BJ (cell line): ENCODE data around the gene ATF5. TPM values are rescaled to one million over a fixed set of nuclear protein-coding genes. Genes with fewer than 3 reads are reported as not detected.
"Not testable (repeated sequence)": the region's sequence is repeated elsewhere in the genome, so short reads cannot be mapped to it uniquely, and the experiment has no call there.

Experiments
- CTCF ChIA-PET: fragments of 350-600 bp; formaldehyde crosslinking; extraction: SDS; loops from one replicate; lab custom pipeline; 2021; ENCODE audit warnings: antibody characterized with exemption, inconsistent platforms; lab: Yijun Ruan, JAX
- POLR2A ChIA-PET: fragments of 300-600 bp; sonication (Branson Sonifier 250); formaldehyde crosslinking; extraction: SDS; loops from one replicate; lab custom pipeline; 2021; ENCODE audit warnings: antibody characterized with exemption; lab: Charles Lee
- DNase-seq: peaks from one replicate; pipeline ENCODE4 v3.0.0-alpha.2; 2011; ENCODE audit warnings: low read depth
- H3K27me3 ChIP-seq: 2 replicates; pipeline ENCODE4 v1.6.0; 2011; ENCODE audit warnings: low read length; ENCODE audit not compliant: control insufficient read depth, insufficient read depth
- H3K36me3 ChIP-seq: 2 replicates; pipeline ENCODE4 v1.5.1; 2011; ENCODE audit warnings: low read length; ENCODE audit not compliant: control insufficient read depth, insufficient read depth
- H3K4me3 ChIP-seq: 2 replicates; pipeline ENCODE4 v1.5.1; 2011; ENCODE audit warnings: low read depth, mild to moderate bottlenecking, control low read depth, low read length
- polyA plus RNA-seq: library from polyadenylated mRNA; depleted of rRNA; stranded (reverse); fragments of >200 nt; gene quantifications from 2 replicates; pipeline ENCODE4 v1.2.3, GENCODE V29; 2011
- TF ChIP-seq, protein P1 (sequence below): IDR thresholded peaks from 2 replicates; pipeline ENCODE4 v1.5.1; 2011; ENCODE audit warnings: low read depth, mild to moderate bottlenecking, control low read depth, inconsistent platforms, low read length, moderate library complexity; ENCODE audit not compliant: insufficient read depth

Gene ATF5
- polyA plus RNA-seq, 1 experiment, result 7.9 TPM

DNA sequence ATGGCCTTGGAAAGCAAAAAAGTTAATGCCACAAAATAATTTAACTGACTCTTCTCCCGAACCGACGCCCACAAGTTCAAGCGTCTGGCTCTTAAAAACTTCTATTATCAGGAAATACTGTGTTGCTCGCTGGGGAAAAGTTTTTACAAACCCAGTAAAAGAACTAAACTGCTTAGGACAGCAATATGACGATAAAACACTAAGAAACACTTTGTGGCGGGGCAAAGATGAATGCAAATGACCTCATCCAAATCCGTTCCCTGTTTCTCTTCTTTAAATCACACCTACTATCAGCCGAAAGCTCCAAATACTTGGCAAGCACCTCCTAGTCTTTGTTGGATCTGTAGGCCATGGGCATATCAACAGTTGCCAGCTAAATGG is 27.1 kb downstream of the ATF5 start:
- DNase-seq, result no peak
- POLR2A ChIA-PET, result no interaction called here
- TF ChIP-seq, protein P1, sequence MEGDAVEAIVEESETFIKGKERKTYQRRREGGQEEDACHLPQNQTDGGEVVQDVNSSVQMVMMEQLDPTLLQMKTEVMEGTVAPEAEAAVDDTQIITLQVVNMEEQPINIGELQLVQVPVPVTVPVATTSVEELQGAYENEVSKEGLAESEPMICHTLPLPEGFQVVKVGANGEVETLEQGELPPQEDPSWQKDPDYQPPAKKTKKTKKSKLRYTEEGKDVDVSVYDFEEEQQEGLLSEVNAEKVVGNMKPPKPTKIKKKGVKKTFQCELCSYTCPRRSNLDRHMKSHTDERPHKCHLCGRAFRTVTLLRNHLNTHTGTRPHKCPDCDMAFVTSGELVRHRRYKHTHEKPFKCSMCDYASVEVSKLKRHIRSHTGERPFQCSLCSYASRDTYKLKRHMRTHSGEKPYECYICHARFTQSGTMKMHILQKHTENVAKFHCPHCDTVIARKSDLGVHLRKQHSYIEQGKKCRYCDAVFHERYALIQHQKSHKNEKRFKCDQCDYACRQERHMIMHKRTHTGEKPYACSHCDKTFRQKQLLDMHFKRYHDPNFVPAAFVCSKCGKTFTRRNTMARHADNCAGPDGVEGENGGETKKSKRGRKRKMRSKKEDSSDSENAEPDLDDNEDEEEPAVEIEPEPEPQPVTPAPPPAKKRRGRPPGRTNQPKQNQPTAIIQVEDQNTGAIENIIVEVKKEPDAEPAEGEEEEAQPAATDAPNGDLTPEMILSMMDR, result no peak
- Histone ChIP-seq H3K27me3 (peaks cover 8% of the 10 kb centered on the region), H3K36me3 (no peaks in the 10 kb centered on the region), H3K4me3 (no peak overlapping the region)
- CTCF ChIA-PET, result interaction anchor here (5.1 kb wide), 1 partner anchor 19 kb away, joined by 22 read pairs; no protein-coding TSS in a partner anchor

DNA sequence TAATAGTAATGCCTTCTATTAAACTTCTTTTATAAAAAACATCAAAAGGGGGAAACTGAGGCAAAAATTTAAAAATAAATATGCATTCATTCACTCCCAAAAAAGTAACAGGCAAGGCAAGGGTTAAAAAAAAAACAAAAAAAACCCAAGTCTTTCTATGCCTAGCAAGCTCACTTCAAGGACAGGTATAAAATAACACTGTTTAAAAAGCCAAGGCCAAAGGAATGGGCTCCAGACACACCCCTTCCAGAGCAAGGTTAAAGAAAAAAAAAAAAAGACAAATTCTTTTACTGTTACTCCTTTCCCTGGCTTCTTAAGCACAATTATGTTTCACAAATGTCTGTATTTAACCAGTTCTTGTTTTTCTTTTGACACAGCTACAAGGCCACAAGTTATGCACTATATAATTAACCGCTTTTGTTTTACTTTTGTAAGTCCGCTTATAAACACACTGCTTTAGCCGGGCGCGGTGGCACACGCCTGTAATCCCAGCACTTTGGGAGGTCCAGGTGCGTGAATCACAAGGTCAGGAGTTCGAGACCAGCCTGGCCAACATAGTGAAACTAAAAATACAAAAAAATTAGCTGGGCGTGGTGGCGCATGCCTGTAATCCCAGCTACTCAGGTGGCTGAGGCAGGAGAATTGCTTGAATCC is 28.4 kb downstream of the ATF5 start:
- no peak for DNase-seq
- H3K27me3 ChIP-seq, result peaks cover 5% of the 10 kb centered on the region
- H3K36me3 ChIP-seq, result no peaks in the 10 kb centered on the region
- no peak overlapping the region for H3K4me3 ChIP-seq
- TF ChIP-seq, protein P1, result no peak
- ChIA-PET POLR2A (no interaction called here), CTCF (no interaction called here)

DNA sequence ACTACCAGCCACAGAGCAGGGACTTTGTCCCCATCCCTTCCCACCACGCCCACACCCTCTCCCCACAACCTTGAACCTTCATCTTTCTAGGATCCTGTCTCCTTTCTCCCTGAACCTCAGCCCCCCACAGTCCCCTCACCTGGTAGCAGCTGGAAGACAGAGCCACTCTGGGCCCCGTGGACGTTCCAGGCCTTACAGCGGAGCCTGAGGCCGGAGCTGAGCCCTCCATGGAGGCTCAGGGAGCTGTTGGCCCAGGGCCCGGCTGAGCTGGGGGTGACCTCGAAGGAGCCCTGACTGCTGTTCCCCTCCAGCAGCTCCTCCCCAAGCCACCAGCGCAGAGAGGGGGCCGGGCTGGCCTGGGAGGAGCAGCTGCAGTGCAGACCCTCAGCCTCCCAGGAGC is 29.1 kb downstream of the ATF5 start:
- H3K27me3 ChIP-seq, H3K36me3 ChIP-seq, CTCF ChIA-PET, H3K4me3 ChIP-seq, POLR2A ChIA-PET, DNase-seq: not testable (repeated sequence)

DNA sequence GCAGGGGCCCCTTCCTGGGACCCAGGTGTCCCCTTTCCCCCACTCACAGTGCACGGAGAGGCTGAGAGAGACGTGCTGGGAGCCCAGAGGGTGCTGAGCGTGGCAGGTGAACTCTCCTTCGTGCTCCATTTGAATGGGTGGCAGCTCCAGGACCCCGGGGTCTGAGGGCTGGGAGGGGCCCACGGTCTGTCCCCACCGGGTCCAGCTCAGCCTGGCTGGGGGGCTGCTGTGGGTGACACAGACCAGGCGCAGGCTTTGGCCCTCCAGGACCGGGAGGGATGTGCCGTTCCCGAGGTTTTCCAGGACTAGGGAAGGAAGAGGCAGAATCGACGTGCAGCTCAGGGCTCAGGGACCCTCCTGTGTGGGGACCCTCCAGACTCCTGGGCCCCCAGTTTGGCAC is 29.6 kb downstream of the ATF5 start:
- POLR2A ChIA-PET, H3K27me3 ChIP-seq, H3K4me3 ChIP-seq, DNase-seq, H3K36me3 ChIP-seq, CTCF ChIA-PET: not testable (repeated sequence)

DNA sequence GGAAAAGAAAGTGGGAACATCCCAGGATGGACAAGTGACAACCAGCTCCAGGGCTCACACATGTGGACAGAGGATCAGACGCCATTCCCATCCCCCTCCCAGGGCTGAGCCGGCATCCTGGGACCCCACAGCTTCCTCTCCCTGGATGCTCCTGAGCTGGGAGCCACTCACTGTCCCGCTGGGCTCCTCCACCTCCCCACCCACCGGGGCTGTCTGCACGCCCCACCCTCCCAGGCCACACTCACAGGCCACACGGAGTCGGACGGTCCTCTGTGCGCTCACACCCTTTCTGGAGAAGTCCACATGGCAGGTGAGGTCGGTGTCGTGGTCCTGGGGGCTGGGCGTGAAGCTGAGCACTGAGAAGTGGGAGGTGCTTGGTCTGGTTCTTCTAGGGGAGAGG is 30.9 kb downstream of the ATF5 start:
- H3K36me3 ChIP-seq, H3K4me3 ChIP-seq, H3K27me3 ChIP-seq, POLR2A ChIA-PET, CTCF ChIA-PET, DNase-seq: not testable (repeated sequence)

DNA sequence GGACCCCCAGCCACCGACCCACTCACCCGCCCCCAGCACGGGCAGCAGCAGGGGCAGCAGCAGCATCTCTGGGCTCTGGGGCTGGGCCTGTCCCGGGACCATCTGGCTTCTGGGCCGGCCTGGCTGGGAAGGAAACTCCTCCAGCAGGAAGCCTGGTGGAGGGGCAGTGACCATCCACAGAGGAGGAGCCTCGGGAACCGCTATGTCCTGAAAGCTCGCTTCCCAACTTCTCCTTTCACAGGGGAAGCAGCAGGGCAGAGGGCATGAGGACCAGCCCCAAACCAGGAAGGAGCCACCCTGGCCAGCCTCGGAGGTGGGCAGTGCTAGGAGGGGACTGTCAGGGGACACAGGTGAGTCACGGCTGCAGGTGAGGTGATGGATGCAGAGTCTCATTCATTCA is 32.0 kb downstream of the ATF5 start, which contains the start of gene SIGLEC11:
Gene SIGLEC11 (minus strand): TSS at position 193 of the 400 bp plus-strand sequence. CDS start 91 bp downstream, at position 102.
- DNase-seq, CTCF ChIA-PET, H3K36me3 ChIP-seq, H3K27me3 ChIP-seq, POLR2A ChIA-PET, H3K4me3 ChIP-seq: not testable (repeated sequence)

DNA sequence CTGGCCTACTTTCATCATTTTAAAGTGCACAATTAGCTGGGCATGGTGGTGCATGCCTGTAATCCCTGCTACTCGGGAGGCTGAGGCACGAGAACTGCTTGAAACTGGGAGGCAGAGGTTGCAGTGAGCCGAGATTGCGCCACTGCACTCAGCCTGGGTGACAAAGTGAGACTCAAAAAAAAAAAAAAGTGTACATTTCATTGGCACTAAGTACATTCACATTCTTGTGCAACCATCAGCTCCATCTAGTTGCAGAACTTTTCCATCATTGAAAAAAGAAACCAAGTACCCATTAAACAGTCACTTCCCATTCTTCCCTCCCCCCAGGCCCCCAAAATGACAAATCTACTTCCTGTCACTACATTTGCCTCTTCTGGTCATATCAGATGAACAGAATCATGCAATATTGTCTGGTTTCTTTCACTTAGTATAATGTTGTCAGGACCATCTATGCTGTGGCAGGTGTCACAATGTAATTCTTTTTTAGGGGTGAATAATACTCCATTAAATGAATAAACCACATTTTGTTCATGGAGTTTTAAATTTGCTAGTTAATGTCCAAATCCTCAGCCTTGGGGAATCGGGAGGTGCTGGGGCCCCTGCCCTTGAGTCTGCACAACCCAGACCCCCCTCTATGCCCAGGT is 39.4 kb downstream of the ATF5 start:
- no peaks in the 10 kb centered on the region for H3K27me3 ChIP-seq
- TF ChIP-seq, protein P1, result no peak
- no peak for DNase-seq
- ChIA-PET CTCF (interaction anchor here (0.9 kb wide), 2 partner anchors 14 to 30 kb away, joined by 3 read pairs; no protein-coding TSS in a partner anchor), POLR2A (no interaction called here)
- no peak overlapping the region for H3K4me3 ChIP-seq
- no peaks in the 10 kb centered on the region for H3K36me3 ChIP-seq

DNA sequence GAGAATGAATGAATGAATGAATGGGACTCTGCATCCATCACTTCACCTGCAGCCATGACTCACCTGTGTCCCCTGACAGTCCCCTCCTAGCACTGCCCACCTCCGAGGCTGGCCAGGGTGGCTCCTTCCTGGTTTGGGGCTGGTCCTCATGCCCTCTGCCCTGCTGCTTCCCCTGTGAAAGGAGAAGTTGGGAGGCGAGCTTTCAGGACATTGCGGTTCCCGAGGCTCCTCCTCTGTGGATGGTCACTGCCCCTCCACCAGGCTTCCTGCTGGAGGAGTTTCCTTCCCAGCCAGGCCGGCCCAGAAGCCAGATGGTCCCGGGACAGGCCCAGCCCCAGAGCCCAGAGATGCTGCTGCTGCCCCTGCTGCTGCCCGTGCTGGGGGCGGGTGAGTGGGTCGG is 40.4 kb downstream of the ATF5 start:
- H3K4me3 ChIP-seq, POLR2A ChIA-PET, CTCF ChIA-PET, DNase-seq, H3K27me3 ChIP-seq, H3K36me3 ChIP-seq: not testable (repeated sequence)
